HFFc6 (cell line): Measurements from ENCODE around the gene SMAD2. TPM values are rescaled to one million over a fixed set of nuclear protein-coding genes. Genes with fewer than 3 reads are reported as not detected.
A peak's percentile ranks its signal among the peaks of the same experiment; 100 is the strongest.

ENCODE experiments used
- DNase-seq: peaks from one replicate; pipeline ENCODE4 v3.0.0-alpha.2; 2018
- H3K27ac Mint-ChIP-seq: 2 replicates; pipeline ENCODE4 v1.8.0; 2020; ENCODE audit warnings: mild to moderate bottlenecking, mixed read lengths
- H3K27me3 Mint-ChIP-seq: 2 replicates; pipeline ENCODE4 v1.8.0; 2021; ENCODE audit warnings: mild to moderate bottlenecking, moderate library complexity, mixed read lengths; ENCODE audit not compliant: insufficient read depth
- H3K36me3 Mint-ChIP-seq: 2 replicates; pipeline ENCODE4 v1.8.0; 2021; ENCODE audit warnings: low read depth, mixed read lengths
- H3K4me1 Mint-ChIP-seq: 2 replicates; pipeline ENCODE4 v1.8.0; 2020; ENCODE audit warnings: low read depth, mixed read lengths
- H3K4me3 Mint-ChIP-seq: 2 replicates; pipeline ENCODE4 v1.8.0; 2020; ENCODE audit warnings: mild to moderate bottlenecking, moderate library complexity, mixed read lengths
- H3K9me3 Mint-ChIP-seq: 2 replicates; pipeline ENCODE4 v1.8.0; 2020; ENCODE audit warnings: mild to moderate bottlenecking, mixed read lengths
- CTCF ChIP-seq: fragments of 200-600 bp; sonication (generic); IDR thresholded peaks from 2 replicates; pipeline ENCODE4 v1.5.0; 2021; ENCODE audit warnings: antibody characterized with exemption, mild to moderate bottlenecking
- total RNA-seq, 6 experiments: library from RNA; stranded (reverse); fragmentation: NEBNext Ultra II Directional; extraction: Animal tissue kit (Norgen Biotek cat#: 25700); gene quantifications; 2 replicates in 1 of 6; 3 replicates in 5 of 6; pipeline ENCODE4 v1.2.3, GENCODE V29; 2021

The SMAD2 gene
- total RNA-seq, 6 experiments from 2014 or later: 99.3 to 116 (median 108) TPM

GRCh38 chr18:47931718-47932103 is 1.3 kb upstream of the SMAD2 start:
- H3K27me3 Mint-ChIP-seq: peaks cover 14% of the 10 kb centered on the region
- no peak for DNase-seq
- peaks cover 24% of the 10 kb centered on the region for H3K4me1 Mint-ChIP-seq
- H3K4me3 Mint-ChIP-seq: peak overlapping the region; percentile 85
- H3K9me3 Mint-ChIP-seq: no peaks in the 10 kb centered on the region
- TF ChIP-seq CTCF: no peak
- H3K36me3 Mint-ChIP-seq: no peaks in the 10 kb centered on the region
- peak overlapping the region; percentile 75 for H3K27ac Mint-ChIP-seq

- Mint-ChIP-seq H3K4me3 (peak overlapping the region; percentile 85), H3K36me3 (no peaks in the 10 kb centered on the region), H3K9me3 (no peaks in the 10 kb centered on the region), H3K27me3 (peaks cover 13% of the 10 kb centered on the region), H3K4me1 (peaks cover 30% of the 10 kb centered on the region), H3K27ac (peak overlapping the region; percentile 75)
- peak; percentile 92 for DNase-seq
- TF ChIP-seq CTCF: no peak
Observed at GRCh38 chr18:47930931-47931717, 665 bp upstream of the SMAD2 start.

GRCh38 chr18:47929681-47930198 is 719 bp downstream of the SMAD2 start:
- H3K9me3 Mint-ChIP-seq: no peaks in the 10 kb centered on the region
- no peaks in the 10 kb centered on the region for H3K36me3 Mint-ChIP-seq
- H3K27ac Mint-ChIP-seq: peak overlapping the region; percentile 85
- peaks cover 10% of the 10 kb centered on the region for H3K27me3 Mint-ChIP-seq
- peak; percentile 31 for DNase-seq
- H3K4me3 Mint-ChIP-seq: peak overlapping the region; percentile 93
- no peak for TF ChIP-seq CTCF
- peaks cover 31% of the 10 kb centered on the region for H3K4me1 Mint-ChIP-seq

GRCh38 chr18:47928466-47928865 is 2.0 kb downstream of the SMAD2 start:
- Mint-ChIP-seq H3K27ac (no peak overlapping the region), H3K9me3 (no peaks in the 10 kb centered on the region), H3K27me3 (peaks cover 4% of the 10 kb centered on the region), H3K36me3 (no peaks in the 10 kb centered on the region), H3K4me3 (peak overlapping the region; percentile 93), H3K4me1 (peaks cover 31% of the 10 kb centered on the region)
- no peak for TF ChIP-seq CTCF
- DNase-seq: no peak

- Mint-ChIP-seq H3K27ac (no peak overlapping the region), H3K9me3 (no peaks in the 10 kb centered on the region), H3K4me1 (peaks cover 38% of the 10 kb centered on the region), H3K36me3 (no peaks in the 10 kb centered on the region), H3K4me3 (no peak overlapping the region), H3K27me3 (no peaks in the 10 kb centered on the region)
- TF ChIP-seq CTCF: no peak
- DNase-seq: no peak
Observed at GRCh38 chr18:47926101-47926850, 4.2 kb downstream of the SMAD2 start.
